ENCODE data around the gene LY6G6D. TPM values are rescaled to one million over a fixed set of nuclear protein-coding genes. Genes with fewer than 3 reads are reported as not detected.

Gene LY6G6D
- total RNA-seq, 1 donor from 2014 or later: not detected

Small RNA genes lying within 50 kb of the gene (small RNA-seq; reads per million reads assigned to genes)
- gene LY6G6D (not detected), gene MIR4646 (not detected), gene MSH5-SAPCD1 (not detected), gene RNU6-850P (not detected), gene SAPCD1 (not detected)

Other genes starting within 250 kb of the LY6G6D start
- gene MICB, start 217.2 kb upstream of the LY6G6D start, total RNA-seq: 0.69 TPM
- gene MCCD1, start 186.4 kb upstream of the LY6G6D start, total RNA-seq: not detected
- gene DDX39B, start 173.3 kb upstream of the LY6G6D start, total RNA-seq: 303 TPM
- 69.4 TPM for gene ATP6V1G2, start 168.7 kb upstream of the LY6G6D start, total RNA-seq
- 16.1 TPM for gene NFKBIL1, start 167.7 kb upstream of the LY6G6D start, total RNA-seq
- not detected for gene LTA, start 143.1 kb upstream of the LY6G6D start, total RNA-seq
- gene TNF, start 139.8 kb upstream of the LY6G6D start, total RNA-seq: 0.23 TPM
- 0.46 TPM for gene LTB, start 132.9 kb upstream of the LY6G6D start, total RNA-seq
- gene LST1, start 129.1 kb upstream of the LY6G6D start, total RNA-seq: 6.0 TPM
- not detected for gene NCR3, start 122.3 kb upstream of the LY6G6D start, total RNA-seq
- gene AIF1, start 100.1 kb upstream of the LY6G6D start, total RNA-seq: 22.6 TPM
- 48.0 TPM for gene PRRC2A, start 94.6 kb upstream of the LY6G6D start, total RNA-seq
- 174 TPM for gene BAG6, start 62.7 kb upstream of the LY6G6D start, total RNA-seq
- 0.69 TPM for gene APOM, start 59.5 kb upstream of the LY6G6D start, total RNA-seq
- gene C6orf47, start 54.6 kb upstream of the LY6G6D start, total RNA-seq: 15.9 TPM
- gene GPANK1, start 50.4 kb upstream of the LY6G6D start, total RNA-seq: 12.0 TPM
- 70.1 TPM for gene CSNK2B, start 49.3 kb upstream of the LY6G6D start, total RNA-seq
- 3.7 TPM for gene LY6G5B, start 45.4 kb upstream of the LY6G6D start, total RNA-seq
- gene LY6G5C, start 34.3 kb upstream of the LY6G6D start, total RNA-seq: 2.5 TPM
- gene ABHD16A, start 12.0 kb upstream of the LY6G6D start, total RNA-seq: 47.5 TPM
- not detected for gene LY6G6F, start 8.5 kb upstream of the LY6G6D start, total RNA-seq
- not detected for gene LY6G6C, start 6.4 kb downstream of the LY6G6D start, total RNA-seq
- not detected for gene MPIG6B, start 8.0 kb downstream of the LY6G6D start, total RNA-seq
- gene DDAH2, start 14.0 kb downstream of the LY6G6D start, total RNA-seq: 86.3 TPM
- gene CLIC1, start 21.2 kb downstream of the LY6G6D start, total RNA-seq: 44.1 TPM
- 8.8 TPM for gene MSH5, start 24.7 kb downstream of the LY6G6D start, total RNA-seq
- gene SAPCD1, start 47.3 kb downstream of the LY6G6D start, total RNA-seq: 2.1 TPM
- gene VWA7, start 62.0 kb downstream of the LY6G6D start, total RNA-seq: 0.69 TPM
- 36.0 TPM for gene VARS1, start 80.4 kb downstream of the LY6G6D start, total RNA-seq
- 23.3 TPM for gene LSM2, start 91.6 kb downstream of the LY6G6D start, total RNA-seq
- 8.1 TPM for gene HSPA1L, start 99.9 kb downstream of the LY6G6D start, total RNA-seq
- 190 TPM for gene HSPA1A, start 100.2 kb downstream of the LY6G6D start, total RNA-seq
- 176 TPM for gene HSPA1B, start 112.4 kb downstream of the LY6G6D start, total RNA-seq
- gene NEU1, start 147.5 kb downstream of the LY6G6D start, total RNA-seq: 18.2 TPM
- gene SLC44A4, start 163.6 kb downstream of the LY6G6D start, total RNA-seq: not detected
- gene EHMT2, start 182.3 kb downstream of the LY6G6D start, total RNA-seq: 78.0 TPM
- 19.4 TPM for gene ZBTB12, start 186.7 kb downstream of the LY6G6D start, total RNA-seq
- 5.3 TPM for gene C2, start 212.4 kb downstream of the LY6G6D start, total RNA-seq
- gene CFB, start 230.7 kb downstream of the LY6G6D start, total RNA-seq: 3.2 TPM
- gene NELFE, start 243.6 kb downstream of the LY6G6D start, total RNA-seq: 47.5 TPM
- gene SKIC2, start 243.8 kb downstream of the LY6G6D start, total RNA-seq: 33.0 TPM